HG02798 (cell line): Measurements from ENCODE around the gene FOXP4.

ENCODE experiments used
- ATAC-seq: cut with Tn5 transposase; IDR thresholded peaks from one replicate; pipeline ENCODE4 v1.9.1; 2021; ENCODE audit warnings: mild to moderate bottlenecking; ENCODE audit not compliant: unreplicated experiment, poor library complexity

Gene FOXP4

DNA sequence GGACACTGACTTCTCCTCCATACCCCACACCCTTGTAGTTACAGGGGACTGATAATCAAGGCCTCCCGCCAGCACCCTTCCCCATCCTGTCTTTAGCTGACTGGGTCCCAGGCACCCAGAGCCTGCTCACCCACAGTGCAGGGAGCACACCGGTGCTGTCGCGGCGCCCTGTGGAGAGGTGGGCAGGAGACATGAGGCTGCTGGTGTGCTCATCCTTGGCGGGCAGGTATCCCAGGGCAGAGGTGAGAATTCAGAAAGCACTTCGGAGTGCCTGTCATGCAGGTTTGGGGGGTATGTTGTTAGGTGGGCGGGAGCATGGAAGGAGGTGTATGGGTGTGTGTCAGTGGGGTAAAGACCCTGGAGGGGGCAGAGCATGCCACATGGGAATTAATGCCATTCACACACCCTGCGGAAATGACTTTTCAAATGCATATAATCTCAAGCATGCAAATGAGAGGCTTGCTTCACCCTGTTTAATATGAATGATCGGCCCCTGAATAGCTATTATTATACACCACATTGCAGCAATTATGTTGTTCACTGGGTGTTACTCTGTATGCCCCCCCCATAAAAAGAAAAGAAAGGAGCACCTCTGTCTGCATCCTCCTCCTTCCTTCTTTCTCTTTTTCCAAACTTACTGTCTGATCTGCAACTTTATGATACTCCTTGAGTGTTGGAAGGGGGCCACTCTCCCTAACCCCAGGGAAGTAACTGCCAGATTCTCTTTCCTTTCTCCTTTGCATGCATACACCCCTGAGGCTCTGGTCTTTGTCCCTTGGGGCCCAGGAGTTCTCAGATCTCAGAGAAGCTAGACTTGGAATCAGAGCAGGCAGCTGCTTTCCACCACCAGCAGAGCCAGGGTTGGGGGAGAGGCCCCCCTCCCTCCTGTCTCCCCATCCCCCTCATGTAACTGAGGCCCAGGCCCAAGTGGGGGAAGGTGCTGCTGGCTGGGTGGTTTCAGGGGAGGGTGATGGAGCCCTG, 16.0 kb downstream of the FOXP4 start:
- ATAC-seq = no peak

DNA sequence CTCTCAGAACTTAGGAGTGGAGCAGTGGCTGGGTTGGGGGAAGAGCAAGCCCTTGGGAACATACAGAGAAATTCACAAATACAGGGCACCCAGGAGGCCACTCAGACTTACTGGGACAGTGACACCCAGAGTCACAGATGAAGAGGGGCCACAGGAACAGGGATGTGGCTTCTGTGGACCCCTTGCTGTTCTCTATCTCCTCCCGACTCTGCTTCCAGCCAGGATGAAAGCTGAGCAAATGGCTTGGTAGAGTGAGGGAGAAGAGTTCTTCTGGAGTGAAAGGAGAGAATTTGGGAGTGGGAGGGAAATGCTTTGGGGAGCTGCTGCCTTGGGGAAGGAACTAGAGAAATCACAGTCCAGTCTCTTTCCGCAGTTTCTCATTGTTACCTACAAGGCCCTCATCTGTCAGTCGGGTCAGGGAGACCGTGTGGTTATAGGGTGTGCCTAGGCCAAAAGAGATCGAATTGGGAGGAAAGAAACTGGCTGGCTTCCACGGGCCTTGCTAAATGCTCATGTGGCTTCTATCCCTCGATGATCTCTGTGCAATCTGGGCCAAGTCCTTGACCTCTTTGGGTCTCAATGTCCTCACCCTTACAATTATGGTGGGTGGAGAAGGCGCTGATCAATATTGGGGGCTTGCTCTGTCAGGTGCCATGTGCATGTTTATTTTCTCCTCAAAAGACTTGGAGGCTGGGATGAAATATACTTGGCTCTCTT, 17.0 kb downstream of the FOXP4 start:
- no peak for ATAC-seq

DNA sequence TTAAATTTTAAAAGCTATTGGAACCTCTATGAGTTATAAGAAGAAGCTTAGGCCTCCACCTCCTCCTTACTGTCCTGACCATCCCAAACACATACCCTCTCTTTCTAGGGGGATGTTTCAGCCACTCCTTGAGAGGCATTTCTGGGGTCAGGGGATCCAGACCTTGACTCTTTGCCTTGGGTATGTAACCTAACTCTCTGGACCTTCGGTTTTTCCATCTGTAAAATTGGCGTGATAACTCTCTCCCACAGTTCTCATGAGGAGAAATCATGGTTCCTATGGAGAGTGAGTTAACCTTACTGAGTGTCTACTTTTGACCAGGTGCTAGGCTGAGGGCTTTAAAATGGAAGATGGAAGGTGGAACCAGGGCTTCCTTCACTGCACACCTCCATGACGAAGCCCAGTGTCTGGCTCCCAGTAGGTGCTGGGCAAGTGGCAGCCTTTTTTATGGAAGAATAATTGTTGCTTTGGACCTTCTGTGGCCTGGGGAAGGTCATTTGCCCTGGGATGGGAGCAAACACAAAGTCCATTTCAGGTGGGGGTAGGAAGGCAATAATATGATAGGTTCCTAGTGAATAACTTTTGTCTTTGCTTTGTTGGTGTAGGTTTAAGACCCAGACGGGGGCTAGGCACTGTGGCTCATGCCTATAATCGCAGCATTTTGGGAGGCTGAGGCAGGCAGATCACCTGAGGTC, 18.4 kb downstream of the FOXP4 start:
- ATAC-seq = no peak

DNA sequence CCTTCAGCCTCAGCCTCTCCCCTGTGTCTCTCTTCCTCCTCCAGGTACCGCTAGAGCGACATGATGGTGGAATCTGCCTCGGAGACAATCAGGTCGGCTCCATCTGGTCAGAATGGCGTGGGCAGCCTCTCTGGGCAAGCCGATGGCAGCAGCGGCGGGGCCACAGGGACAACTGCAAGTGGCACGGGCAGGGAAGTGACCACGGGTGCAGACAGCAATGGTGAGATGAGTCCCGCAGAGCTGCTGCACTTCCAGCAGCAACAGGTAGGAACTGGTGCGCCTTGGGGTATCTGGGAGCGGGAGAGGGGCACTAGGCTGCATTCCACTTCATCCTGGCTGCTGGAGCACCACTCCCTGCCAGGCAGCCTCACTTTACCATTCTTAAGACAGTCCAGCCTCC, 19.5 kb downstream of the FOXP4 start:
- no peak for ATAC-seq

DNA sequence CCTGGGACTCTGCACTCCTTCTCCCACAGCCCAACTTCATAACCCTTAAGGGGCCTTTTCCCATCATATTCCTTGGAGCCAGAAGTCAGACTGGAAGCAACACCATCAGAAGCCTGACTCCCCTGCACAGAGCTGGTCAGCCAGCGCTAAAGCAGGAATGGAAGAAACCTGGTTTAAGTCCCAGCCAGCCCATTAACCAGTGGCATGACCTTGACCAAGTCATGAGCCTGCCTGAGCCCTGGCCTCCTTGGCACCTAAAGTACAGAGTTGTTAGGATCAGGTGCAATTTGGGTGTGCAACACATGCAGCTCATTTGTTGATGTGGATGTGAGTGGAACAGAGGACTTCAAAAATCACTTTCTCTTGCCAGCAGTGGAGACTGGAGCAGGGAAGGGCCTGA, 20.8 kb downstream of the FOXP4 start:
- no peak for ATAC-seq

DNA sequence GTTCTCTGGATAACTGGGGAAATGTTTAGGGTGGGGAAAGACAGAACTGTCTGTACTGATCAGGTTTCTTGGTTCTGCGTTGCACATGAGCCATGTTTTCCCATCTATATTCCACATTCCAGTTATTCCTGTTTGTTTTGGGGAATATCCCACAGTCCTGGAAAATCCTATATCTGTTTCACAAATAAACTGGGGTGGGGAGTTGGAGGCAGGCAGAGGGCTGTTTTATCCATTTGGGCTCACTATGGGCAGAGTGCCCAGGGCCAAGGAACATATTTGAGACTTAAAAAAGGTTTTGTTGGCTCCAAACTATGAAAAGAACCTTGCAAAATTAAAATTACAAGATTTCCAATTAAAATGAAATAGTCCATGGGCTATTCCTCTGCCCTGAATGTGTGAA, 21.5 kb downstream of the FOXP4 start:
- ATAC-seq = no peak

DNA sequence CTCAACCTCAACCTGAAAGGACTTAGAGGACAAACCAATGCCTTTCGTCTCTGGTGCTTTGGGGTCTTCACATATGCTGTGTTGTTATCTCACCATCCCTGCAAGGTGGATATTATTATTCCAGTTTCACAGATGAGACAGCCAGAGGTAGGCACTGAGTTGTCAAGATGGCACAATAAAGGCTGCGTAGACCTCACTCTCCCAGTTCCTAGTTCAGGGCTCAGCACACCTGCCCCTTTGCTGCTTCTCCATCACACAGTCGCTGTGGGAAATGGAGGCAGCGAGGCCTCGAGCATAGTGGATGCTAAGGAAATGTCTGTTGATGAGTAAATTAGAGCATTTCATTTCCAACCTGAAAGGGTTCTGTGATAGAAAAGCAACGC, 22.0 kb downstream of the FOXP4 start:
- no peak for ATAC-seq

DNA sequence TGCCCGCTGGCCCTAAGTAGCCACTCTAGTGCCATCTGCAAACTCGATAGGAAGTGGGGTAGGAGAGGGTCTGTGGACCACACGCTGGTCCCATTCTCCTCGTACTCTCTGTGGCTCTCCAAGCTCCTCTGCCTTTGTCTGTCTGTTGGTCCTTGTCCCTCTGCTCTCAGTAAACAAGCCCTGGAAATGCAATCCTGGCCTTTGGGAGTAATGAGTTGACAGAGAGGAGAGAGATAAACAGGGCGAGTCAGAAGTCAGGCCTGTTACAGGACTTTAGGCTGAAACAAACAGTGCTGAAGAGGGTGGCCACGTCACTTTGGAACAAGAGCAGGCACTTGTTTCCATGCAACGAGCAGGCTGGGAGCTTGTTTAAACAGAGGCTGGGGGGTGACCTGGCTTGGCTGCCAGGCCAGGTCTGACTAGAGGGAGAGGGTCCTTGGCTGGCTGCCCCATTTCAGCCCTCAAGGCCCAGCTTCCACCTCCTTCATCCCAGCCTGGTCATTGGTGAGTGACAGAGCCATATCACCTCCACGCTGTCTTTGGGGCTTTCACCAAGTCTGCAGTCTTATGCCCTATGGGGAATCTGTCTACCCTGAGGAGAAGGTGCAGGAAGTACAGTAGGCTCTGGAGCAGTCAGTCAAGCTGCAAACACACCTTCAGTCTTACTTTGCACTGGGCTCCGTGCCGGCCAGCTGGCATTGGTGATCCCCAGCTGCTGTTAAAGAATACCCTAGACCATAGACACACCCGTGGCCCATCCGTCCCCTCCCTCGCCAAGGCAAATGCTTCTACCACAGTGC, 22.6 kb downstream of the FOXP4 start:
- ATAC-seq = no peak

DNA sequence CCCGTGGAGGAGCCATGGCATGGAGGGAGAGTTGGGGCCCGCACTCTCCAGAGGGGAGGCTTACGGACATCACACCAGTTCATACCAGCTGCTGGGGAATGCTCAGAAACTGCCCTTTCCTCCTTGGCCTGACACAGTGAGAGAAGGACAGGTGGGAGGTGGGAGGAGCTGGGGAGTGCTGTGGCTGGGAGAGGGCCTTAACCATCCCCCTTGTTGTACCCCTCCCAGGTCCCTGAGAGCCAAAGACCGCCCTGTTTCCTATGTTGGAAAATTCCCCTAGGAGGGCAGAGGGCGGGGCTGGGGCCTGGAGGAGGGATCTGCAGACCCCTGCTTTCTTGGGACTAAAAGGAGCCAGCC, 24.1 kb downstream of the FOXP4 start:
- no peak for ATAC-seq

DNA sequence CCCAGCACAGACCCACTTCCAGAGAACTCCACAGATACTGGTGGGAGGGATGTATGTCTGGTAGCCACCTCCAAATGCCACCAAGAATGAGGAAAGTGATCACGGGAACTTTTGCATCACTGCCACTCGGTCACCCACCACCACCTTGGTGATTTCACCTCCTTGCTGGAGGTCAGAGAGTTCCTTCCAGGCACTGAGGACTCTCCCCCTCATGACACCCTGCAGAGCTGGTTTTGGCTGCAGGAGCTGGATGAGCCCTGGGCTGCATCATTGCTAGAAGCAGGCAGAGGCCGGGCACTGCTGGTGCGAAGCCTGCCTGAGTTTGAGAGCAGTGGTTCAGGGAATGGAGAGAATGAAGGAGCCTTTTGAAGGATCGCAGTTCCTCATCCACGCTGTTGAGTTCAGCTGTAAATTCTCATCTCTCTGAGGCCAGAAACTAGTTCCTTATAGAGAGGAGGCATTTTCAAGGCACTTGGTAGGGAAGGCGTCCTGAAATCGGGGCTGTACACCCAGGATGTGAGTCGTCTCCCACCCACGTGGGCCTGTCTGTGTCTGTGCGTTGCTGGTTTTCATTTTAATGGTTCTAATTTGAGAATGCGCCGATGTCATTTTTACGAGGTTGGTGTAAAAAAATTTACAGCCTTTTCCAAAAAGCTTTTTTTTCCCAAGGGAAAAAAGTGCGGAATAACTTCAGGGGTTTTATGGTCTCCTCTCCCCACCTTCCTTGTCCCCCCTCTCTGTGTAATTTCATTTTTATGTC, 25.0 kb downstream of the FOXP4 start:
- ATAC-seq = no peak

DNA sequence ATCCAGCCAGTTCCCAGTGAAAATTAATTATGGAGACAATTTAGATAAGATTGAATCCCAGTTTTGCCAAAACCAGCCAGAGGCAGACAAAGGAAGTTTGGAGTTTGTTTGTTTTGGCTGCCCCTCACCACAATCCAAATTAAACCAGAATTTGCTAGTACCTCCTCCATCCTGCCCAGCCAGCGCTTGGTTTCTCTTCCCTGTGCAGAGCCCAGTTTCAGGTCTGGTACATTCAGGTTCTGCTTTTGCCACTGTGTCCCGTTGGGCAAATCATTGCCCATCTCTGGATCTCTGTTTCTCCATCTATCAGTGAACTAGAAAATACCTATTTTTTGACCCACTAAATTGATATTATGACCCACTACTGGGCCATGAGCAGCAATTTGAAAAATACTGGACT, 26.4 kb downstream of the FOXP4 start:
- no peak for ATAC-seq

DNA sequence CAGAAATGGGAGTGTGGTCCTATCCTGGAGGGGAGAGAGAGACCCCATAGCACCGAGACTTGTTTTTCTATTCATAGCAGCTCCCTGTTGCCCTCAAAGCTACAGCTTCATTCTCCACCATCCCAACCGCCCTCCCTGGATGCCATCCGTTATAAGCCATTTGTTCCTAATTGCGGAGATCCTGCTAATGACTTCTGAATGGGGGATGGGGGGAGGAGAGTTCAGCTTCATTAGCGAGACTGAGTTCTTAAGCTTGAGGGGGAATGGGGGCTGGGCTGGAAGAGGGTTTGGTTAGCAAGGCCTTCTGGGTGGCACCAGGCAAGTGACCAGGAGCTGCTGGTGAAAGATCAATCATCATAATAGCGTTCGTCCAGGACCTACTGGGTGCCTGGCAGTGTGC, 27.1 kb downstream of the FOXP4 start:
- no peak for ATAC-seq

DNA sequence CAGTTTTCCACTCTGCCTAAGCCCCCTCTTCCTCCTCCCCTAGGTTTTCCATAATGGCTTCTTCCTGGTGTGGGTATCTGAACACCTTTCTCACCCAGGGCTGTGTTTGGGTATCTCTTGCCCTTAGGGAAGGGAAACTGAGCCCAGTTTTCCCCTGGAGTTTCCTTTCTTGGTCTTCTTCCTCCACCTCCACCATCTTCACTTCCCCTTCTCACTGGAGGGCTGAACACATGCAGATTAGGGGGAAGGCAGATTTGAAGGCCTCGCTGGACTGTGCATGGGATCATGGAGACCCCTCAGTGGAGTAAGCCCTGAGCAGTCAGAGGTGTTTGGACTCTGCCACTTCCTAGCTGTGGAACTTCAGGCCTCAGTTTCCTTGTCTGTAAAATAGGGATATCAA, 27.8 kb downstream of the FOXP4 start:
- ATAC-seq = no peak

DNA sequence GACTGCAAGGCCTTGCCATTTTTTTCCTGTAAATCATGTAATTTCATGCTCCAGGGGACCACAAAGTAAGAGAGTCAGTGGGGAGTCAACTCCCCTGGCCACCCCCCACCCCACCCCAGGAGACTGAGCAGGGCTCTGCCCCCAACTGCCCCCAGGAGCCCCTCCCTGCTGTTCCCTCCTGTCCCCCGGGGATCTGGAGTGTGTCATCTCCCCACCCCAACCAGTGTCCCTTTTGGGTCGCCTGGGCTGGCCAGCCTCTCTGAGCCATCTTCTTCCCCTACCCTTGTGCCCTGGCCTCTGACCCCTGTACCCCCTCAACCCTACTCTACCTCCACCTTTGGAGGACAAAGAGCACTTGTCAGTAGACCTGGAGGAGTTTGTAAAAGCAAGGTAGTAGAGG, 29.4 kb downstream of the FOXP4 start:
- no peak for ATAC-seq

DNA sequence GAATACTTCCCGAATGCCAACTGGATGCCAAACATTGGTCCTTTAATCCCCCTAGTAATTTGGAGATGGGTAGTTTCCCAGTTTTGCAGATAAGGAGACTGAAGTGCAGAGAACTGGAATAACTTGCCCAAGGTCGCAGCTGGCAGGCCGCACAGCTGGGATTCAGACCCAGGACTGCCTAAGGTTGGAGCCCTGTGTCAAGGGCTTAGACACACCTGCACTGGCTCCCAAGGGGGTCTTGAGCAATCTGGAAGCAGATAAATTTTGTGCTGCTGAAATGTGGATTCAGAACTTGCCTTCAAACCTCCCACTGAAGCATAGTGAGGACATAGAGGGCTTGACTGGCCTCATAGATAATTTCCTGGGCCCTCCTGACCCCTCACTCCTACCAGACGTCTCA, 30.5 kb downstream of the FOXP4 start:
- no peak for ATAC-seq

DNA sequence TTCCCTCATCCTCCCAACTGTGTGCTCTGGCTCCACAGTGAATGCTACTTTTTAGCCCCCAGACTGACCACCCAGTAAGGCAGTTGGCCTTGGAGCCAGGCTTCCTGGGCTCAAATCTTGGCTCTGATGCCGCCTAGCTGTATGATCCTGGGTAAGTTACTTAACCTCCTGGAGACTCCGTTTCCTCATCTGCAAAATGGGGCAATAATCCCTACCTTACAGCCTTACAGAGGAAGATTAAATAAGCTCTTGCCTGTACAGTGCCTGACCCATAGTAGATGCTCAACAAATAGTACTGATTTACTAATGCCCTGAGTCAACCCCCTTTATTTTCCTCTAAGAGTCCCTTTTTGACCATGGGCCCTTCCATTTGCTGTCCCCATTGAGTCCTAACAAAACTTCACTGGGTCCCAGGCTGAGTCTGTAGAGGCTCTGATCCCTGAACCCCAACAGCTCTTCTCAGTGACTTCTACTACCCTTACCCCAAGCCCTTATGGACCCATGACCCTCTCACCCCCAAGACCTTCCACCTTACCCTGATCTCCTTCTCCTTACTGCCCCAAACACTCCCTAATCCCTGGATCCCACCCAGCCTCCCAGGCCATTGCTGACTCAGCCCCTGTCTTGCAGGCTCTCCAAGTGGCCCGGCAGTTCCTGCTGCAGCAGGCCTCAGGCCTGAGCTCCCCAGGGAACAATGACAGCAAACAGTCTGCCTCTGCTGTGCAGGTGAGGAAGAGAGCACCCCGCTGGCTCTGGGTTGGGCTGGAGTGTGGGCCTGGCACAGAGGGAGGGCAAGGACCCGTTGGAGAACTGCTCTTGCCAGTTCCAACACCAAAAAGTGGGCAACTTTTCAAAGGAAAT, 31.4 kb downstream of the FOXP4 start:
- no peak for ATAC-seq

DNA sequence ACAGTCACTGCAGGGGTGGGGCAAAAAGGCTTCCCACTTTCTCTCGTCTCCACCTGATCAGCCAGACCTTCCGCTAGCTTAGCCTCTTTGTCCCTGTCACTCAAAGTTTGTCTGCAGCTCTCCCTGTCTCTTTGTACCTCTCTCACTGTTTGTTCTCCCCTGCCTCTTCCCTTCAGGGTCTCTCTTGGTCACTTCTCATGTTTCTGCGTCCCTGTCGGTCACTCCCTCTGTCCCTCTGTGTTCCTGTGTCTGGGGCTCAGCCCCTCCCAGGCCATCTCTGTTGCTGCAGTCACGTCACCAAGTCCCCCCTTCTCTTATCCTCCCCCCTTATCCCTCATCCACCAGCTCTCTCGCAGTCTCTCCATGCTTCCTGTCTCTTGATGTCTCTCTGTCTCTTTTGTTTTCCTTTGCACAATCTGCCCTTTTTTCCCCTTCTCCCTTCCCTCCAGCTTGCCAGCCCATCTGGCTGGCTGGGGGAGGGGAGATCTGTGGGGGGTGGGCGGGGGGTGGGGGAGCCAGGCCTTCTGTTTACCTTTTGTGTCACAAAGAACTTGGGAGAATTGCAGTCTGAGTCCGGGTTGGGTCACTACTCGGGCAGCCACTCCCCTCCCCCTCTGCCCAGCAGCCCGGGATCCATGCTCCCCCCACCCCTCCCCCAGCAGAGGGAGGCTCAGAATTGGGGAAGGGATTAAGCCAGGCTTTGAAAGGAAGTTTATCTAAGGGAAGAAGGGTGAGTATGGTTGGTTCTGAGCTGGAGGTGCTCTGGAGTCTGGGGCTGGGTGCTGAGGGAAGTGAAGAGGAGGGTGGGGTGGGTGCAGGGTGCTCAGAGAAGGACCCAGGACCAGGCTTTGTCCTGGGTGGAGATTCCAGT, 32.3 kb downstream of the FOXP4 start:
- no peak for ATAC-seq

DNA sequence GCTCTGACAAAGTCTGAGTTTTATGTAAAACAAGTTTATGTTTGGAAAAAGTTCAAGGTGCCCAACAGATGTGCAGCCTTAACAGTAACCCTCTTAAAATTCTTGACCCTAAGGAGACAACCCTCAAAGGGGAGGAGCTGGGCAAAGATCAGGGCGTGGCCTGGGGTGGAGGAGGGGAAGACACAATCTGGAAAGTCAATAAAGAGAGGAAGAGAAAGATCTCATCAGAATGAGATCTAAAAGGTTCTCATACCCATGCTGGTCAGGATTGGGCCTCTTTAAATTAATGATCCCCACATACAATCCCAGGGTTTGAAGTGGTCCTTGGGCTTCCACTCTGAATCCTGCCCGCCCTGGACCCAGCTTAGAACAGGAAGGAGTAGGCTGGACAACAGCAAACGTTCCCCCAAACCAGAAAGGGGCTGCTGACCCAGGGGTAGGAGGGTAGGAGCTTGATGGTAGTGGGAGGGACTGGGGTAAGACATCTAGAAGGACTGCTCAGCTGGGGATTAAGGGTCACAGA, 33.0 kb downstream of the FOXP4 start:
- ATAC-seq = no peak
